Endothelial cell of hepatic sinusoid (primary cell): ENCODE results near the gene GSS.

Source experiments
- in situ Hi-C: cut with HindIII; loops from 2 replicates; pipeline ENCODE4 v1.10.0; 2017; ENCODE audit warnings: low sequenced_read_pairs

Gene GSS

GRCh38 chr20:34955231-34956040 lies at the start of gene GSS, which contains the start of gene MYH7B:
TSS of gene GSS (minus strand) at chr20:34955806. CDS start at chr20:34951852, 3,954 bp downstream.
TSS of gene MYH7B (plus strand) at chr20:34955868. CDS start at chr20:34978006, 22,138 bp downstream.
- in situ Hi-C loops: no loop called here

GRCh38 chr20:35004749-35005462 lies 49.3 kb upstream of the GSS start:
- in situ Hi-C loops: no loop called here

GRCh38 chr20:35004051-35004725 lies 48.6 kb upstream of the GSS start:
- in situ Hi-C loops: no loop called here

- in situ Hi-C loops: no loop called here
These were observed 47.8 kb upstream of the GSS start for GRCh38 chr20:35003211-35004031.

- in situ Hi-C loops: no loop called here
These were observed 47.0 kb upstream of the GSS start for GRCh38 chr20:35002426-35003210.

- in situ Hi-C loops: no loop called here
These were observed 46.2 kb upstream of the GSS start for GRCh38 chr20:35001596-35002362.

GRCh38 chr20:35000922-35001595 lies 45.5 kb upstream of the GSS start:
- in situ Hi-C loops: no loop called here

- in situ Hi-C loops: no loop called here
These were observed 44.8 kb upstream of the GSS start for GRCh38 chr20:35000311-35000921.

GRCh38 chr20:34999782-35000181 lies 44.2 kb upstream of the GSS start:
- in situ Hi-C loops: no loop called here

GRCh38 chr20:34999021-34999451 lies 43.4 kb upstream of the GSS start:
- in situ Hi-C loops: no loop called here

- in situ Hi-C loops: no loop called here
These were observed 42.8 kb upstream of the GSS start for GRCh38 chr20:34998331-34998950.

- in situ Hi-C loops: no loop called here
These were observed 42.2 kb upstream of the GSS start for GRCh38 chr20:34997774-34998173.

- in situ Hi-C loops: no loop called here
These were observed 41.5 kb upstream of the GSS start for GRCh38 chr20:34997131-34997561.

GRCh38 chr20:34996243-34997028 lies 40.8 kb upstream of the GSS start:
- in situ Hi-C loops: no loop called here

- in situ Hi-C loops: no loop called here
These were observed 40.1 kb upstream of the GSS start for GRCh38 chr20:34995696-34996095.

GRCh38 chr20:34995192-34995591 lies 39.6 kb upstream of the GSS start:
- in situ Hi-C loops: no loop called here
